OCI-M1 (cell line): ENCODE data around the gene PRIM2.
"Not testable (repeated sequence)": the region's sequence is repeated elsewhere in the genome, so short reads cannot be mapped to it uniquely, and the experiment has no call there.

Experiments
- DNase-seq: peaks from one replicate; lab custom pipeline; 2025; lab: John Stamatoyannopoulos, UW

PRIM2 gene

GRCh38 chr6:57610612-57611011, 293.2 kb downstream of the PRIM2 start:
- not testable (repeated sequence) for DNase-seq

- DNase-seq: not testable (repeated sequence)
These were observed 301.5 kb downstream of the PRIM2 start for GRCh38 chr6:57618959-57619358.

GRCh38 chr6:57631773-57632172, 314.3 kb downstream of the PRIM2 start:
- peak; percentile 49 for DNase-seq

- not testable (repeated sequence) for DNase-seq
These were observed 341.1 kb downstream of the PRIM2 start for GRCh38 chr6:57658526-57658925.

GRCh38 chr6:57659794-57660193, 342.4 kb downstream of the PRIM2 start:
- DNase-seq: not testable (repeated sequence)

GRCh38 chr6:57660940-57661339, 343.5 kb downstream of the PRIM2 start:
- not testable (repeated sequence) for DNase-seq

GRCh38 chr6:57668108-57668507, 350.7 kb downstream of the PRIM2 start:
- not testable (repeated sequence) for DNase-seq

- DNase-seq: not testable (repeated sequence)
These were observed 353.8 kb downstream of the PRIM2 start for GRCh38 chr6:57671237-57671636.

GRCh38 chr6:57671937-57672627, 354.7 kb downstream of the PRIM2 start:
- not testable (repeated sequence) for DNase-seq

- peak; percentile 64 for DNase-seq
These were observed 355.9 kb downstream of the PRIM2 start for GRCh38 chr6:57673281-57673680.

- not testable (repeated sequence) for DNase-seq
These were observed 358.0 kb downstream of the PRIM2 start for GRCh38 chr6:57675386-57675785.

- DNase-seq: not testable (repeated sequence)
These were observed 379.0 kb downstream of the PRIM2 start for GRCh38 chr6:57696382-57696781.
